ENCODE results near the gene RPL36A. TPM values are rescaled to one million over a fixed set of nuclear protein-coding genes. Genes with fewer than 3 reads are reported as not detected.

Gene RPL36A
- total RNA-seq, 1 donor from 2014 or later, result 6,478 TPM

DNA sequence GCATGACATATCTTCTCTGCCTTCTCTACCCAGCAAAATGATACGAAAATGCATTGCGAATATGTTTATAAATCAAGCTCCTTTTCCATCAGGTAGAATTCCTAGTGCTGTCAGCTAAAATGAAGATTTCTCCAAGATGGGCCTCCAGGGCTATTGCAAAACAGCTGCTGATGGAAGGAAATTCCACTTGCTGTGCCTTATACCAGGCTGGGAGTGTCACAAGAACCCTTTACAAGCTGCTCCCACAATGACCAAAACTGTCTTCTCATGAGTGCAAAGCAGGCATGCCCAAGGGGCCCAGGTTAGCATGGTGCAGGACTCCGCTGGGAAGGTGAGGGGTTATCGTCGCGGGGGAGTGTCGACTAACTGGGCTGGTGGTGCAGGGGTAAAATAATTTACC is 25.9 kb downstream of the RPL36A start:
- peaks cover 16% of the 10 kb centered on the region for H3K27me3 Mint-ChIP-seq (ENCODE audit: insufficient read depth, low read depth)
- H3K4me2 ChIP-seq, result no peak overlapping the region
- peaks cover 21% of the 10 kb centered on the region for H3K4me1 Mint-ChIP-seq
- H3K27me3 ChIP-seq, result no peaks in the 10 kb centered on the region
- peaks cover 13% of the 10 kb centered on the region for H3K79me2 ChIP-seq (ENCODE audit: low read depth)
- H3F3A ChIP-seq (ENCODE audit: low read depth), result peaks cover 13% of the 10 kb centered on the region
- H3K27ac Mint-ChIP-seq, result peak overlapping the region; percentile 50
- no peak for TF ChIP-seq EZH2 (IDR thresholded peaks at IDR 0.05)
- H3K4me3 Mint-ChIP-seq, result peak overlapping the region; percentile 58
- no peak overlapping the region for H2AFZ ChIP-seq (replicated peaks)
- peaks cover 4% of the 10 kb centered on the region for H3K36me3 Mint-ChIP-seq
- peaks cover 5% of the 10 kb centered on the region for H3K9me3 ChIP-seq (ENCODE audit: low read depth)
- no peak for DNase-seq (ENCODE audit: low spot score)
- H3K4me1 ChIP-seq, result peaks cover 3% of the 10 kb centered on the region
- no peak overlapping the region for H3K4me3 ChIP-seq
- H4K20me1 ChIP-seq (ENCODE audit: low read depth), result no peaks in the 10 kb centered on the region
- H3K9ac ChIP-seq, result no peak overlapping the region
- no peak overlapping the region for H3K27ac ChIP-seq
- H3K36me3 ChIP-seq, result no peaks in the 10 kb centered on the region
- H3K9me3 Mint-ChIP-seq, result peaks cover 4% of the 10 kb centered on the region

DNA sequence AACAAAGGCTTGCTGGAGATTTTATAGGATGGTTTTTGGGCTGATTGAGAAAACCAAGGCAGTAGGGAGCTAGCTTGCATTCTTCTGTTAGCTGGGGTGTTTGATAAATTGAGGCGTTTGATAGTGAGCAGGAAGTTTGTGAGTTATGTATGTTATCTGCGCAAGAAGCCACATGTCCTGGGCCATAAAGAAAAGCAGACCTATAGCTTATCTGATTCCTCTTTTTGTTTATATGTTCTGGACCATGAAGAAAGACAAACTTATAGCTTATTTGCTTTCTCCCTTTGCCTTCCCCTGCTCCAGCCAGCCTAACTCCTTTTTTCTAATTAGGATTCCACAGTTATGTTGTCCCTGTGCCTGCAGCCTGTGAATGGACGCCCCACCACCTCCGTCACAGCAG is 26.4 kb downstream of the RPL36A start:
- DNase-seq (ENCODE audit: low spot score), result no peak
- H3K27ac ChIP-seq, result no peak overlapping the region
- no peak overlapping the region for H3K9ac ChIP-seq
- H3K79me2 ChIP-seq (ENCODE audit: low read depth), result peaks cover 8% of the 10 kb centered on the region
- Mint-ChIP-seq H3K36me3 (peaks cover 4% of the 10 kb centered on the region), H3K27ac (no peak overlapping the region), H3K9me3 (peaks cover 4% of the 10 kb centered on the region), H3K4me1 (peaks cover 21% of the 10 kb centered on the region), H3K4me3 (peak overlapping the region; percentile 90), H3K27me3 (ENCODE audit: insufficient read depth, low read depth) (peaks cover 16% of the 10 kb centered on the region)
- H2AFZ ChIP-seq (replicated peaks), result peak overlapping the region; percentile 72
- H3F3A ChIP-seq (ENCODE audit: low read depth), result peaks cover 13% of the 10 kb centered on the region
- no peak overlapping the region for H3K4me3 ChIP-seq
- H4K20me1 ChIP-seq (ENCODE audit: low read depth), result no peaks in the 10 kb centered on the region
- no peak overlapping the region for H3K4me2 ChIP-seq
- H3K9me3 ChIP-seq (ENCODE audit: low read depth), result peaks cover 5% of the 10 kb centered on the region
- H3K4me1 ChIP-seq, result peaks cover 3% of the 10 kb centered on the region
- no peaks in the 10 kb centered on the region for H3K27me3 ChIP-seq
- TF ChIP-seq EZH2 (IDR thresholded peaks at IDR 0.05) (no peak), EZH2phosphoT487 (IDR thresholded peaks at IDR 0.05) (no peak)
- no peaks in the 10 kb centered on the region for H3K36me3 ChIP-seq

DNA sequence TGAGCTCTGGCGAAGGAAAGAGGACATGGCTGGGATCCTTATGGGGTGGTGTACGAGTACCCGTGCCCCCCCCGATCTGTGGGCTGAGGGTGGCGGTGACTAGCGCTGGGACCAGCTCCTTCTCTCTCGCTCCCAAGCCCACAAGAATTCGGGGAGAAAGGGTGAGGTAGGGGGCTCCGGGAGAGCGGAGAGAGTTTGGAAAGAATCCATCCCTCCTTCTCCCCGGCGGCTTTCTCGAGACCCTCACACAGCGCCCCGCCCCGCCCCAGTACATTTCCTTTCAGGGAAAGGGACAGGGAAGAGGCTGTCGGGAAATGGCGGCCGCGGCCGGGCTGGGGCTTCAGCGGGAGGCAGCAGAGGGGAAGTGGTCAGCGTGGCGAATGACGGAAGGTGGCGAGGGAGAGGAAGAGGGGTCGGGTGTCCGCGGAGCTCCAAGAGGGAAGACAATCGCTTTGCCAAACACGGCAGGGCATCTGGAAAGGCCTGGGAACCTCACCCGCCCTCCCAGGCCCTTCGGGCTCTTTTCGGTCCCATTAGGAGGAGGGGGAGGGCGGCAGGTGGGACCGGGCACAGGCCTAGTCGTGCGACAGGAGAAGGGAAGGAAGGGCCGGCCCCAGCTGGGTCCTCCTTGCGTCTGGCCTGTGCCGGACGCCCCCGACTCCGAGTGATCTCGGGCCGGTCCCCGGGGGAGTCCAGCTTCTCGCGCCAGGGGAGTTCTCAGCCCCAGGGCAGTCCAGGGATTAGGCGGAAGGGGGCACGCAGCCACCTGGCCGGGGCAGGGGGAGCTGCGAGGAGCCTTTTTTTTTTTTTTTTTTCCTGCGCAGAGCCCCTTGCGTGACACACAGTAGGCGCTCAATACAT is 27.4 kb downstream of the RPL36A start:
- DNase-seq (ENCODE audit: low spot score), result peak; percentile 78
- Histone ChIP-seq H3K9ac (peak overlapping the region; percentile 52), H4K20me1 (ENCODE audit: low read depth) (no peaks in the 10 kb centered on the region), H3K27ac (peak overlapping the region; percentile 71), H3K36me3 (no peaks in the 10 kb centered on the region), H3K4me2 (peak overlapping the region; percentile 79), H3K79me2 (ENCODE audit: low read depth) (peaks cover 4% of the 10 kb centered on the region), H3K4me3 (peak overlapping the region; percentile 47), H3K27me3 (no peaks in the 10 kb centered on the region), H3K9me3 (ENCODE audit: low read depth) (peaks cover 5% of the 10 kb centered on the region), H3K4me1 (peaks cover 3% of the 10 kb centered on the region), H3F3A (ENCODE audit: low read depth) (peaks cover 13% of the 10 kb centered on the region), H2AFZ (replicated peaks) (peak overlapping the region; percentile 72)
- H3K4me1 Mint-ChIP-seq, result peaks cover 21% of the 10 kb centered on the region
- H3K27ac Mint-ChIP-seq, result peak overlapping the region; percentile 99
- peaks cover 4% of the 10 kb centered on the region for H3K9me3 Mint-ChIP-seq
- peaks cover 16% of the 10 kb centered on the region for H3K27me3 Mint-ChIP-seq (ENCODE audit: insufficient read depth, low read depth)
- peak overlapping the region; percentile 90 for H3K4me3 Mint-ChIP-seq
- TF ChIP-seq EZH2 (IDR thresholded peaks at IDR 0.05) (no peak), EZH2phosphoT487 (IDR thresholded peaks at IDR 0.05) (no peak)
- TF ChIP-seq, protein P1, sequence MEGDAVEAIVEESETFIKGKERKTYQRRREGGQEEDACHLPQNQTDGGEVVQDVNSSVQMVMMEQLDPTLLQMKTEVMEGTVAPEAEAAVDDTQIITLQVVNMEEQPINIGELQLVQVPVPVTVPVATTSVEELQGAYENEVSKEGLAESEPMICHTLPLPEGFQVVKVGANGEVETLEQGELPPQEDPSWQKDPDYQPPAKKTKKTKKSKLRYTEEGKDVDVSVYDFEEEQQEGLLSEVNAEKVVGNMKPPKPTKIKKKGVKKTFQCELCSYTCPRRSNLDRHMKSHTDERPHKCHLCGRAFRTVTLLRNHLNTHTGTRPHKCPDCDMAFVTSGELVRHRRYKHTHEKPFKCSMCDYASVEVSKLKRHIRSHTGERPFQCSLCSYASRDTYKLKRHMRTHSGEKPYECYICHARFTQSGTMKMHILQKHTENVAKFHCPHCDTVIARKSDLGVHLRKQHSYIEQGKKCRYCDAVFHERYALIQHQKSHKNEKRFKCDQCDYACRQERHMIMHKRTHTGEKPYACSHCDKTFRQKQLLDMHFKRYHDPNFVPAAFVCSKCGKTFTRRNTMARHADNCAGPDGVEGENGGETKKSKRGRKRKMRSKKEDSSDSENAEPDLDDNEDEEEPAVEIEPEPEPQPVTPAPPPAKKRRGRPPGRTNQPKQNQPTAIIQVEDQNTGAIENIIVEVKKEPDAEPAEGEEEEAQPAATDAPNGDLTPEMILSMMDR (IDR thresholded peaks at IDR 0.05), result no peak
- H3K36me3 Mint-ChIP-seq, result peaks cover 4% of the 10 kb centered on the region

DNA sequence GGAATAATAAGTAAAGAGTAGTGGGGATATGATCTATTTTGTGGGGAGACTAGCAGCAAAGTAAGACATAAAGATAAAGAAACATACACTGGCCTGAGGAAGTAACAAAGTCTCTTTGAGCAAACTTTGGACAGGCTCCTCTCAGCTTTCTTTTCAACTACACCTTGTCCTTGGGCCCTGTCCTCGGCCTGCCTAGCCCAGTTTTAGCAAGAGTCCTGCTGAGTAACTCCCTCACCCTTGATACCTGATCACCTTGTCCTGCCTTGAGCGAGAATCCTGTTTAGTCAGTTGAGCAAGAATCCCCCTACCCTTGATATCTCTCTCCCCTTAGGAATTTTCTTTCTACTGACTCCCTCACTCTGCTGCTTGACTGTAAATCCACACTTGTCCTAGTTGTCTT is 28.7 kb downstream of the RPL36A start:
- Mint-ChIP-seq H3K36me3 (peaks cover 4% of the 10 kb centered on the region), H3K4me3 (peak overlapping the region; percentile 90), H3K27me3 (ENCODE audit: insufficient read depth, low read depth) (peaks cover 16% of the 10 kb centered on the region), H3K4me1 (peaks cover 21% of the 10 kb centered on the region), H3K9me3 (peaks cover 4% of the 10 kb centered on the region), H3K27ac (no peak overlapping the region)
- no peak overlapping the region for H3K27ac ChIP-seq
- H2AFZ ChIP-seq (replicated peaks), result no peak overlapping the region
- H3F3A ChIP-seq (ENCODE audit: low read depth), result peaks cover 8% of the 10 kb centered on the region
- H3K27me3 ChIP-seq, result no peaks in the 10 kb centered on the region
- H3K36me3 ChIP-seq, result no peaks in the 10 kb centered on the region
- H3K9me3 ChIP-seq (ENCODE audit: low read depth), result peaks cover 5% of the 10 kb centered on the region
- TF ChIP-seq, protein P1 (IDR thresholded peaks at IDR 0.05), result no peak
- TF ChIP-seq EZH2 (IDR thresholded peaks at IDR 0.05) (no peak), EZH2phosphoT487 (IDR thresholded peaks at IDR 0.05) (no peak)
- peaks cover 4% of the 10 kb centered on the region for H3K79me2 ChIP-seq (ENCODE audit: low read depth)
- no peak for DNase-seq (ENCODE audit: low spot score)
- peaks cover 3% of the 10 kb centered on the region for H3K4me1 ChIP-seq
- no peak overlapping the region for H3K9ac ChIP-seq
- H4K20me1 ChIP-seq (ENCODE audit: low read depth), result no peaks in the 10 kb centered on the region
- no peak overlapping the region for H3K4me3 ChIP-seq
- no peak overlapping the region for H3K4me2 ChIP-seq
